Measurements from ENCODE around the gene DCUN1D1.

Gene DCUN1D1

DNA sequence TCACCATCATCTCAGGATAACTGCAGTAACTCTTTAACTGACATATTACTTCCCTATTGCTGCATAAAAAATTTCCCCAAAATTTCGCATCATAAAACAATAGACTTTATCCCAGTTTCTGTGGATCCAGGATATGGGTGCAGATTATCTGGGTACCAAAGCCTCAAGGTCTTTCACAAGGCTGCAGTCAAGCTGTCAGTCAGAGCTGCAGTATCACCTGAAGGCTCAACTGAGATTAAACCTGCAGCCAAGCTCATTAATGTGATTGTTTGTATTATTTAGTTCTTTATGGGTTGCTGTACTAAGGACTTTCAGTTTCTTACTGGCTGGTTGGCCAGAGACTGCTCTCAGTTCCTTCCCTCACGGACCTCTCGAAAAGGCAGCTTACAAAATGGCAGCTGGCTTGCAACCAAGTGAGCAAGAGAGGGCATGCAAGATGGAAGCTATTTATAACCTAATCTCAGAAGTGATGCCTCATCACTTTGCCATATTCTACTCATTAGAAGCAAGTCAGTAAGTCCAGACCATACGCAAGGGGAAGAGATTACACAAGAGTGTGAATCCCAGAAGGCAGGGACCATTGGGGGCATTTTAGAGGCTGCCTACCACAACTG lies 54.9 kb downstream of the DCUN1D1 start:
- TF ChIP-seq CTCF (IDR thresholded peaks at IDR 0.05) = no peak

DNA sequence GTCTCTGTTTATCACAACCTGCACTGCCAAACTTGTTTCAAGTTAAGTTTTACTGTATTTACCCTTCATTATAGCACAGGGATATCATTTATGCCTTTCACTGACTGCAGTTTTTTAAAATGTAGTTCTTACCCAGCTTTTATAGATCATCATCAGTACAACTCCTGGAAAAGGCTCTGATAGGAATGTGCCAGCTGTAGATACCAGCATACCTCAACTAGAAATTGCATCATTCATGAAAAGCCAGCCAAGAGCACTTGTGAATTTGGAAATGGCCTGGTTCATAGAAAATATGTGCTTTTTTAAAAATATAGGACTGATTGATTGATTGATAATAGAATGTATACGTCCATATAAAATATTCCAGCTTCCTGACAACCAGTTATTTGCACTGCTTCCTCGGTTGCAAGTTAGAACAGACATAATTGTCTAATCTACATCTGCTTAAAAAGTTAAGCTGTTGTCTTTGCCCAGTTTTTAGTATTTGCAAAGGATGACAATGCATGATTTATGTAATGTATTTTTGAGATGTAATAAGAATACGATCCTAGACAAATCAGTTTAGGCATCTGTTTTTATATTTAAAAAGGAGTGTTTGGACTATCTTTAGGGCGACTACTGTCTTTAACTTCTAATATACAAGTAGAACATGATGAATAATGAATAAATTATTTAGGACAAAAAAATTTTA lies 58.5 kb downstream of the DCUN1D1 start:
- TF ChIP-seq CTCF (IDR thresholded peaks at IDR 0.05) = no peak

DNA sequence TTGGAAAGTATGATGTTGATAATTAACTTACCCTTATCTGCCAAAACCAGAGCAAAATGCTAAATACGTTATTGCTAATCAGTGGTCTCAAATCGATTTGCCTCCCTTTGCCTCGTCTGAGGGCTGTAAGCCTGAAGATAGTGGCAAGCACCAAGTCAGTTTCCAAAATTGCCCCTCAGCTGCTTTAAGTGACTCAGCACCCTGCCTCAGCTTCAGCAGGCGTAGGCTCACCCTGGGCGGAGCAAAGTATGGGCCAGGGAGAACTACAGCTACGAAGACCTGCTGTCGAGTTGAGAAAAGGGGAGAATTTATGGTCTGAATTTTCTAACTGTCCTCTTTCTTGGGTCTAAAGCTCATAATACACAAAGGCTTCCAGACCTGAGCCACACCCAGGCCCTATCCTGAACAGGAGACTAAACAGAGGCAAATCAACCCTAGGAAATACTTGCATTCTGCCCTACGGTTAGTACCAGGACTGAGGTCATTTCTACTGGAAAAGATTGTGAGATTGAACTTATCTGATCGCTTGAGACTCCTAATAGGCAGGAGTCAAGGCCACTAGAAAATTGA lies 59.7 kb downstream of the DCUN1D1 start:
- no peak for TF ChIP-seq CTCF (IDR thresholded peaks at IDR 0.05)

- no peak for TF ChIP-seq CTCF (IDR thresholded peaks at IDR 0.05)
Observed at GRCh38 chr3:182919866-182920357, 60.4 kb downstream of the DCUN1D1 start.

- TF ChIP-seq CTCF (IDR thresholded peaks at IDR 0.05) = no peak
Observed at GRCh38 chr3:182917134-182917533, 63.2 kb downstream of the DCUN1D1 start.

- no peak for TF ChIP-seq CTCF (IDR thresholded peaks at IDR 0.05)
Observed at GRCh38 chr3:182914341-182914740, 66.0 kb downstream of the DCUN1D1 start.

- no peak for TF ChIP-seq CTCF (IDR thresholded peaks at IDR 0.05)
Observed at GRCh38 chr3:182913889-182914288, 66.4 kb downstream of the DCUN1D1 start.
